ENCODE results near the gene NR1D2.

The NR1D2 gene

DNA sequence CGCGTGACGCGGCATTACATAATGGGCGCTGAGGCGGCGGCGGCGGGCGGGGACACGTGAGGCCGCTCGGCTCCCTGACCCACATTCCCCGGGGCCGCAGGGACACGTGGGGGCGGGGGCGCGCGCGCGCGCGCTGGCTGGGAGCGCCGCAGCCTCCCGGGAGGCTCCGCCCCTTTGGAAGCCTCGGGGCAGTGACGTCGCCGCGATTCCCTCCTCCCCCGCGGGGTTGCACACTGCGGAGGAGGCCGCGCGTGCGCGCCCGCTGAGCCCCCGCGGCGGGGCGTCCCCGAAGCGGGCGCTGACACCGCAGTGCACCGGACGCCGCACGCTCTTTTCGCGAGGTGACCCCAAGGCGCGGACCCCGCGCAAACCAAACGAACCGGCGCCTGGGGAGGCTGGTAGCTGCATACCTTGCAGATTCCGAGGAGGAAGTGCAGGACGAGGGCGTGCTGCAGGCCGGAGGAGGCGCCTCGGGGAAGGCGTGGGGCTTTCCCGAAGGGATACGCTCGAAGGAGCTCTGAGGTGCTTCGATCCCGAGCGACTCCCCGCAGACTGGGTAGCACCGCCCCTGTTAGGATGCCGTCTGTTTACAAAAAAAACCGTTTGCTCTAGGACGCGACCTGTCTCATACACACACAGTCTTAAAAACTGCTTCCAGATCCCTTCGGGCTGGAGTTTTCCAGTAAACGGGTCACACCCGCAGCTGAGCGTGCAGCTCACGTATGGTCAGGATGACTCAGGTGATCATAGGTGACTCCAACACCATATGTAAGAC lies 1.0 kb downstream of the NR1D2 start (continued):
- TF ChIP-seq SALL2 (tag by site-specific recombination; IDR thresholded peaks at IDR 0.05; ENCODE audit: borderline replicate concordance) = no peak
- TF ChIP-seq ZNF518A (tag by site-specific recombination; conservative IDR thresholded peaks at IDR 0.05; ENCODE audit: low read depth) = no peak
- no peak for TF ChIP-seq ZNF324 (tag by site-specific recombination; IDR thresholded peaks at IDR 0.05)
- TF ChIP-seq OSR2 (tag by site-specific recombination; IDR thresholded peaks at IDR 0.05) = peak; percentile 39; the same call in 1 of the 2 replicates
- TF ChIP-seq, protein P1, sequence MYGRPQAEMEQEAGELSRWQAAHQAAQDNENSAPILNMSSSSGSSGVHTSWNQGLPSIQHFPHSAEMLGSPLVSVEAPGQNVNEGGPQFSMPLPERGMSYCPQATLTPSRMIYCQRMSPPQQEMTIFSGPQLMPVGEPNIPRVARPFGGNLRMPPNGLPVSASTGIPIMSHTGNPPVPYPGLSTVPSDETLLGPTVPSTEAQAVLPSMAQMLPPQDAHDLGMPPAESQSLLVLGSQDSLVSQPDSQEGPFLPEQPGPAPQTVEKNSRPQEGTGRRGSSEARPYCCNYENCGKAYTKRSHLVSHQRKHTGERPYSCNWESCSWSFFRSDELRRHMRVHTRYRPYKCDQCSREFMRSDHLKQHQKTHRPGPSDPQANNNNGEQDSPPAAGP (tag by site-specific recombination; IDR thresholded peaks at IDR 0.05) = 0 out of 2 replicates have a peak, but pooled peaks have one; percentile 44
- TF ChIP-seq ZNF560 (tag by site-specific recombination; IDR thresholded peaks at IDR 0.05; ENCODE audit: borderline replicate concordance) = no peak
- no peak for TF ChIP-seq ZNF132 (tag by site-specific recombination; IDR thresholded peaks at IDR 0.05; ENCODE audit: borderline replicate concordance)
- TF ChIP-seq ZNF692 (tag by site-specific recombination; IDR thresholded peaks at IDR 0.05) = peak; percentile 65; the same call in 1 of the 2 replicates
- TF ChIP-seq ZNF23 (tag by site-specific recombination; IDR thresholded peaks at IDR 0.05; ENCODE audit: borderline replicate concordance) = no peak
- no peak for TF ChIP-seq ZNF555 (tag by site-specific recombination; conservative IDR thresholded peaks at IDR 0.05)
- TF ChIP-seq ZNF24 (tag by site-specific recombination; IDR thresholded peaks at IDR 0.05) = no peak; the same call in 1 of the 2 replicates
- TF ChIP-seq ZNF747 (tag by site-specific recombination; IDR thresholded peaks at IDR 0.05) = no peak
- TF ChIP-seq ZNF48 (tag by site-specific recombination; IDR thresholded peaks at IDR 0.05) = no peak
- TF ChIP-seq OVOL3 (tag by site-specific recombination; IDR thresholded peaks at IDR 0.05) = no peak
- TF ChIP-seq, protein P2, sequence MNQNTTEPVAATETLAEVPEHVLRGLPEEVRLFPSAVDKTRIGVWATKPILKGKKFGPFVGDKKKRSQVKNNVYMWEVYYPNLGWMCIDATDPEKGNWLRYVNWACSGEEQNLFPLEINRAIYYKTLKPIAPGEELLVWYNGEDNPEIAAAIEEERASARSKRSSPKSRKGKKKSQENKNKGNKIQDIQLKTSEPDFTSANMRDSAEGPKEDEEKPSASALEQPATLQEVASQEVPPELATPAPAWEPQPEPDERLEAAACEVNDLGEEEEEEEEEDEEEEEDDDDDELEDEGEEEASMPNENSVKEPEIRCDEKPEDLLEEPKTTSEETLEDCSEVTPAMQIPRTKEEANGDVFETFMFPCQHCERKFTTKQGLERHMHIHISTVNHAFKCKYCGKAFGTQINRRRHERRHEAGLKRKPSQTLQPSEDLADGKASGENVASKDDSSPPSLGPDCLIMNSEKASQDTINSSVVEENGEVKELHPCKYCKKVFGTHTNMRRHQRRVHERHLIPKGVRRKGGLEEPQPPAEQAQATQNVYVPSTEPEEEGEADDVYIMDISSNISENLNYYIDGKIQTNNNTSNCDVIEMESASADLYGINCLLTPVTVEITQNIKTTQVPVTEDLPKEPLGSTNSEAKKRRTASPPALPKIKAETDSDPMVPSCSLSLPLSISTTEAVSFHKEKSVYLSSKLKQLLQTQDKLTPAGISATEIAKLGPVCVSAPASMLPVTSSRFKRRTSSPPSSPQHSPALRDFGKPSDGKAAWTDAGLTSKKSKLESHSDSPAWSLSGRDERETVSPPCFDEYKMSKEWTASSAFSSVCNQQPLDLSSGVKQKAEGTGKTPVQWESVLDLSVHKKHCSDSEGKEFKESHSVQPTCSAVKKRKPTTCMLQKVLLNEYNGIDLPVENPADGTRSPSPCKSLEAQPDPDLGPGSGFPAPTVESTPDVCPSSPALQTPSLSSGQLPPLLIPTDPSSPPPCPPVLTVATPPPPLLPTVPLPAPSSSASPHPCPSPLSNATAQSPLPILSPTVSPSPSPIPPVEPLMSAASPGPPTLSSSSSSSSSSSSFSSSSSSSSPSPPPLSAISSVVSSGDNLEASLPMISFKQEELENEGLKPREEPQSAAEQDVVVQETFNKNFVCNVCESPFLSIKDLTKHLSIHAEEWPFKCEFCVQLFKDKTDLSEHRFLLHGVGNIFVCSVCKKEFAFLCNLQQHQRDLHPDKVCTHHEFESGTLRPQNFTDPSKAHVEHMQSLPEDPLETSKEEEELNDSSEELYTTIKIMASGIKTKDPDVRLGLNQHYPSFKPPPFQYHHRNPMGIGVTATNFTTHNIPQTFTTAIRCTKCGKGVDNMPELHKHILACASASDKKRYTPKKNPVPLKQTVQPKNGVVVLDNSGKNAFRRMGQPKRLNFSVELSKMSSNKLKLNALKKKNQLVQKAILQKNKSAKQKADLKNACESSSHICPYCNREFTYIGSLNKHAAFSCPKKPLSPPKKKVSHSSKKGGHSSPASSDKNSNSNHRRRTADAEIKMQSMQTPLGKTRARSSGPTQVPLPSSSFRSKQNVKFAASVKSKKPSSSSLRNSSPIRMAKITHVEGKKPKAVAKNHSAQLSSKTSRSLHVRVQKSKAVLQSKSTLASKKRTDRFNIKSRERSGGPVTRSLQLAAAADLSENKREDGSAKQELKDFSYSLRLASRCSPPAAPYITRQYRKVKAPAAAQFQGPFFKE (tag by site-specific recombination; IDR thresholded peaks at IDR 0.05; ENCODE audit: borderline replicate concordance) = no peak
- no peak for TF ChIP-seq ZNF416 (tag by site-specific recombination; IDR thresholded peaks at IDR 0.05)
- peak; percentile 72; the same call in 1 of the 2 replicates for TF ChIP-seq HIC1 (tag by site-specific recombination; IDR thresholded peaks at IDR 0.05)
- TF ChIP-seq ZNF664 (tag by site-specific recombination; IDR thresholded peaks at IDR 0.05) = no peak
- TF ChIP-seq ZNF184 (tag by site-specific recombination; IDR thresholded peaks at IDR 0.05) = 0 out of 2 replicates have a peak, but pooled peaks have one; percentile 33
- peak; percentile 76 for TF ChIP-seq ZNF629 (tag by site-specific recombination; IDR thresholded peaks at IDR 0.05)
- TF ChIP-seq ZNF621 (tag by site-specific recombination; IDR thresholded peaks at IDR 0.05) = no peak
- no peak for TF ChIP-seq ZNF670 (tag by site-specific recombination; IDR thresholded peaks at IDR 0.05; ENCODE audit: low read depth)

Data from HEK293 (cell line).